Thoracic aorta (tissue), 2 donors: Measurements from ENCODE around the gene MPC1. TPM values are rescaled to one million over a fixed set of nuclear protein-coding genes. Genes with fewer than 3 reads are reported as not detected.

Source experiments
- ATAC-seq: fragments of 150-250 bp; one replicate; pipeline ENCODE4 v1.8.0; 2017; ENCODE audit warnings: low read depth; ENCODE audit not compliant: insufficient number of reproducible peaks, low FRiP score
- DNase-seq: peaks from one replicate; pipeline ENCODE4 v3.0.0-alpha.2; 2020; ENCODE audit warnings: low spot score
- H3K27ac ChIP-seq, 2 donors: fragments of 200-600 bp; sonication (generic); 1 replicate in 1 of 2; 2 replicates in 1 of 2; pipeline ENCODE4 v1.5.1; 2016; ENCODE audit warnings: mild to moderate bottlenecking in 2 of 2, moderate library complexity in 2 of 2
- H3K27me3 ChIP-seq: fragments of 200-600 bp; sonication (generic); replicated peaks from 2 replicates; pipeline ENCODE4 v1.6.0; 2016; ENCODE audit warnings: mild to moderate bottlenecking; ENCODE audit not compliant: insufficient read depth
- H3K36me3 ChIP-seq: fragments of 200-600 bp; sonication (generic); one replicate; pipeline ENCODE4 v1.5.1; 2016
- H3K4me1 ChIP-seq, 2 donors: fragments of 200-600 bp; sonication (generic); 1 replicate in 1 of 2; 2 replicates in 1 of 2; pipeline versions ENCODE4 v1.5.1 to v1.6.0; 2016; ENCODE audit warnings: low read depth in 2 of 2, mild to moderate bottlenecking in 1 of 2; ENCODE audit not compliant: control insufficient read depth in 1 of 2
- H3K4me3 ChIP-seq: fragments of 200-600 bp; sonication (generic); 2 replicates; pipeline ENCODE4 v1.5.1; 2016; ENCODE audit warnings: mild to moderate bottlenecking
- H3K9me3 ChIP-seq: fragments of 200-600 bp; sonication (generic); 2 replicates; pipeline ENCODE4 v1.5.1; 2016
- CTCF ChIP-seq: fragments of 200-600 bp; sonication (generic); IDR thresholded peaks from one replicate; pipeline ENCODE4 v1.5.1; 2019; ENCODE audit warnings: antibody characterized with exemption
- total RNA-seq, 2 donors: library from RNA; depleted of rRNA; stranded (reverse); fragments of >200 nt; gene quantifications; one replicate each; pipeline versions ENCODE4 v1.1.0 to v1.2.3, GENCODE V29; 2016

The MPC1 gene
- 10 to 100 TPM; 43.8 to 56.0 TPM for total RNA-seq

- TF ChIP-seq CTCF: no peak
- peak within 1 kb of the TSS; percentile 77 for H3K4me3 ChIP-seq
- H3K4me1 ChIP-seq: peaks cover 16 to 29% of the 10 kb centered on the region in 2 donors
- H3K36me3 ChIP-seq: no peaks in the 10 kb centered on the region
- peak within 1 kb of the TSS; percentile 91 to 97 for H3K27ac ChIP-seq
- no peaks in the 10 kb centered on the region for H3K27me3 ChIP-seq
- DNase-seq (peak; percentile 75), ATAC-seq (peak; percentile 95)
- H3K9me3 ChIP-seq: no peaks in the 10 kb centered on the region
These were observed at the start of gene MPC1 for GRCh38 chr6:166382933-166383801. MPC1 (minus strand) TSS chr6:166382940; CDS start chr6:166382876, 64 bp downstream.

GRCh38 chr6:166430269-166430668 is 47.5 kb upstream of the MPC1 start:
- H3K36me3 ChIP-seq: no peaks in the 10 kb centered on the region
- no peak overlapping the region for H3K27ac ChIP-seq
- H3K4me3 ChIP-seq: no peak overlapping the region
- H3K27me3 ChIP-seq: no peaks in the 10 kb centered on the region
- ATAC-seq: no peak
- TF ChIP-seq CTCF: no peak
- no peaks in the 10 kb centered on the region for H3K9me3 ChIP-seq
- no peaks in the 10 kb centered on the region for H3K4me1 ChIP-seq
- DNase-seq: no peak

- no peak for TF ChIP-seq CTCF
- H3K27ac ChIP-seq: no peak overlapping the region
- no peaks in the 10 kb centered on the region for H3K27me3 ChIP-seq
- H3K4me3 ChIP-seq: no peak overlapping the region
- H3K36me3 ChIP-seq: no peaks in the 10 kb centered on the region
- DNase-seq: no peak
- no peaks in the 10 kb centered on the region for H3K4me1 ChIP-seq
- no peaks in the 10 kb centered on the region for H3K9me3 ChIP-seq
- no peak for ATAC-seq
These were observed 41.7 kb upstream of the MPC1 start for GRCh38 chr6:166424431-166424830.

GRCh38 chr6:166423781-166424180 is 41.0 kb upstream of the MPC1 start:
- DNase-seq (no peak), ATAC-seq (no peak)
- Histone ChIP-seq H3K27ac (no peak overlapping the region), H3K27me3 (no peaks in the 10 kb centered on the region), H3K36me3 (no peaks in the 10 kb centered on the region), H3K4me1 (no peaks in the 10 kb centered on the region), H3K9me3 (no peaks in the 10 kb centered on the region), H3K4me3 (no peak overlapping the region)
- no peak for TF ChIP-seq CTCF

GRCh38 chr6:166423051-166423745 is 40.5 kb upstream of the MPC1 start:
- Histone ChIP-seq H3K36me3 (no peaks in the 10 kb centered on the region), H3K4me1 (no peaks in the 10 kb centered on the region)
- ATAC-seq: no peak

More at GRCh38 chr6:166423051-166423745, 40.5 kb upstream of the MPC1 start:
- TF ChIP-seq CTCF: no peak
- no peak for DNase-seq
- Histone ChIP-seq H3K4me3 (no peak overlapping the region), H3K27ac (no peak overlapping the region), H3K27me3 (no peaks in the 10 kb centered on the region), H3K9me3 (no peaks in the 10 kb centered on the region)
